ENCODE measurements around the gene SET. TPM values are rescaled to one million over a fixed set of nuclear protein-coding genes. Genes with fewer than 3 reads are reported as not detected.

Gene SET
- total RNA-seq, 4 donors from 2014 or later: 102 to 191 (median 170) TPM

GRCh38 chr9:128731093-128731492, 42.1 kb downstream of the SET start:
- in situ Hi-C loops (cut with MboI; ENCODE audit: low sequenced_read_pairs in 4 of 4): no loop called here
- DNase-seq (no peak), ATAC-seq (no peak)
- intact Hi-C loops (cut with DNase I; ENCODE audit: low total_unique reads): loop anchor here (10.0 kb wide), 1 partner anchor 1096 kb away; no protein-coding TSS in a partner anchor
- H3K36me3 ChIP-seq: peaks cover 5 to 42% of the 10 kb centered on the region in 2 donors
- H3K9me3 ChIP-seq: no peaks in the 10 kb centered on the region
- no peak overlapping the region for H3K27ac ChIP-seq
- H3K4me3 ChIP-seq: no peak overlapping the region
- TF ChIP-seq POLR2A (IDR thresholded peaks at IDR 0.05) (no peak), CTCF (IDR thresholded peaks at IDR 0.05 in 4 of 5, conservative IDR thresholded peaks at IDR 0.05 in 1 of 5) (no peak)
- no peaks in the 10 kb centered on the region for H3K4me1 ChIP-seq
- H3K27me3 ChIP-seq: no peaks in the 10 kb centered on the region

- Histone ChIP-seq H3K27me3 (no peaks in the 10 kb centered on the region), H3K4me1 (no peaks in the 10 kb centered on the region), H3K36me3 (peaks cover 5 to 42% of the 10 kb centered on the region in 2 donors), H3K4me3 (no peak overlapping the region), H3K27ac (no peak overlapping the region), H3K9me3 (no peaks in the 10 kb centered on the region)
- in situ Hi-C loops (cut with MboI; ENCODE audit: low sequenced_read_pairs in 4 of 4) (no loop called here), intact Hi-C loops (cut with DNase I; ENCODE audit: low total_unique reads) (loop anchor here (10.0 kb wide), 1 partner anchor 1097 kb away; no protein-coding TSS in a partner anchor)
- ATAC-seq (no peak), DNase-seq (no peak)
- TF ChIP-seq POLR2A (IDR thresholded peaks at IDR 0.05) (no peak), CTCF (IDR thresholded peaks at IDR 0.05 in 4 of 5, conservative IDR thresholded peaks at IDR 0.05 in 1 of 5) (no peak)
Measured at GRCh38 chr9:128731691-128732090, 42.7 kb downstream of the SET start.

- in situ Hi-C loops (cut with MboI; ENCODE audit: low sequenced_read_pairs in 4 of 4) (no loop called here), intact Hi-C loops (cut with DNase I; ENCODE audit: low total_unique reads) (loop anchor here (10.0 kb wide), 1 partner anchor 1098 kb away; no protein-coding TSS in a partner anchor)
- Histone ChIP-seq H3K36me3 (peaks cover 5 to 42% of the 10 kb centered on the region in 2 donors), H3K9me3 (no peaks in the 10 kb centered on the region), H3K27me3 (no peaks in the 10 kb centered on the region), H3K4me1 (no peaks in the 10 kb centered on the region), H3K27ac (no peak overlapping the region), H3K4me3 (no peak overlapping the region)
- ATAC-seq (no peak), DNase-seq (no peak)
- no peak for TF ChIP-seq POLR2A (IDR thresholded peaks at IDR 0.05)
- no peak for TF ChIP-seq CTCF (IDR thresholded peaks at IDR 0.05 in 4 of 5, conservative IDR thresholded peaks at IDR 0.05 in 1 of 5)
Measured at GRCh38 chr9:128732576-128732975, 43.6 kb downstream of the SET start.

GRCh38 chr9:128733256-128733655, 44.2 kb downstream of the SET start:
- Histone ChIP-seq H3K36me3 (peaks cover 5 to 42% of the 10 kb centered on the region in 2 donors), H3K4me3 (no peak overlapping the region), H3K27ac (peak overlapping the region in 1 of 4 donors; percentile 44), H3K4me1 (no peaks in the 10 kb centered on the region), H3K9me3 (no peaks in the 10 kb centered on the region), H3K27me3 (no peaks in the 10 kb centered on the region)
- DNase-seq (peak in 1 of 2 donors; percentile 53), ATAC-seq (peak; percentile 76 to 82)
- in situ Hi-C loops (cut with MboI; ENCODE audit: low sequenced_read_pairs in 4 of 4): no loop called here
- intact Hi-C loops (cut with DNase I; ENCODE audit: low total_unique reads): loop anchor here (10.0 kb wide), 1 partner anchor 1098 kb away; no protein-coding TSS in a partner anchor
- TF ChIP-seq POLR2A (IDR thresholded peaks at IDR 0.05) (no peak), CTCF (IDR thresholded peaks at IDR 0.05 in 4 of 5, conservative IDR thresholded peaks at IDR 0.05 in 1 of 5) (peak in 4 of 5 experiments; percentile 22 to 55 (median 40))

GRCh38 chr9:128735373-128735772, 46.4 kb downstream of the SET start:
- Histone ChIP-seq H3K4me3 (no peak overlapping the region), H3K36me3 (peaks cover 5 to 59% of the 10 kb centered on the region in 2 donors), H3K4me1 (no peaks in the 10 kb centered on the region), H3K9me3 (no peaks in the 10 kb centered on the region), H3K27ac (no peak overlapping the region), H3K27me3 (no peaks in the 10 kb centered on the region)
- intact Hi-C loops (cut with DNase I; ENCODE audit: low total_unique reads): loop anchor here (10.0 kb wide), 1 partner anchor 1101 kb away; no protein-coding TSS in a partner anchor
- DNase-seq: no peak
- no peak for ATAC-seq
- no peak for TF ChIP-seq POLR2A (IDR thresholded peaks at IDR 0.05)
- TF ChIP-seq CTCF (IDR thresholded peaks at IDR 0.05 in 4 of 5, conservative IDR thresholded peaks at IDR 0.05 in 1 of 5): no peak
- in situ Hi-C loops (cut with MboI; ENCODE audit: low sequenced_read_pairs in 4 of 4): no loop called here
